ENCODE data around the gene AJAP1. TPM values are rescaled to one million over a fixed set of nuclear protein-coding genes. Genes with fewer than 3 reads are reported as not detected.

Gene AJAP1
- total RNA-seq, 1 experiment from 2014 or later, result not detected

DNA sequence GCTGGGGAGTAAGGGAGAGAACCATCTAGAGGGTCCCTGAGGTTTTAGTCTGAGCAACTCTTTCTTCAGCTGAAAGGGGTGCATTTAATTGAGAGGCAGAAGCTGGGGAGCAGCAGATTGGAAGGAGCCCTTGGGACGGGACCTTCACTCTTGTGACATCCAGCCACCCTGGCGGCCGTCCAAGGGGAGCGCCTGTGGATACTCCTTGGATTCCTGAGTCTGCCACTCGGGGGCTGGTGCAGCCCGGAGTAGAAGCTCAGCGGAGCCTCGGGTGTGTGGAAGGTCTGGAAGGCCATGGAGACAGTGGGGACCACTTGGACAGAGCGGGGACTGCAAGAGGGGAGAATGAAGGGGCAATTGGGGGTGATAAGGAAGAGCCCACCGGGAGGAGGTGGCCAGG, 68.7 kb downstream of the AJAP1 start:
- ChIA-PET POLR2A (no interaction called here), CTCF (no interaction called here)
- no TSS peak for BruUV-seq (replicated peaks)
- no peaks in the 10 kb centered on the region for H3K4me1 ChIP-seq (ENCODE audit: control insufficient read depth, insufficient read depth, low read length)
- TF ChIP-seq SIN3A (IDR thresholded peaks at IDR 0.05; ENCODE audit: borderline replicate concordance, insufficient read depth, low read depth, low read length), result no peak
- TF ChIP-seq, protein P1, sequence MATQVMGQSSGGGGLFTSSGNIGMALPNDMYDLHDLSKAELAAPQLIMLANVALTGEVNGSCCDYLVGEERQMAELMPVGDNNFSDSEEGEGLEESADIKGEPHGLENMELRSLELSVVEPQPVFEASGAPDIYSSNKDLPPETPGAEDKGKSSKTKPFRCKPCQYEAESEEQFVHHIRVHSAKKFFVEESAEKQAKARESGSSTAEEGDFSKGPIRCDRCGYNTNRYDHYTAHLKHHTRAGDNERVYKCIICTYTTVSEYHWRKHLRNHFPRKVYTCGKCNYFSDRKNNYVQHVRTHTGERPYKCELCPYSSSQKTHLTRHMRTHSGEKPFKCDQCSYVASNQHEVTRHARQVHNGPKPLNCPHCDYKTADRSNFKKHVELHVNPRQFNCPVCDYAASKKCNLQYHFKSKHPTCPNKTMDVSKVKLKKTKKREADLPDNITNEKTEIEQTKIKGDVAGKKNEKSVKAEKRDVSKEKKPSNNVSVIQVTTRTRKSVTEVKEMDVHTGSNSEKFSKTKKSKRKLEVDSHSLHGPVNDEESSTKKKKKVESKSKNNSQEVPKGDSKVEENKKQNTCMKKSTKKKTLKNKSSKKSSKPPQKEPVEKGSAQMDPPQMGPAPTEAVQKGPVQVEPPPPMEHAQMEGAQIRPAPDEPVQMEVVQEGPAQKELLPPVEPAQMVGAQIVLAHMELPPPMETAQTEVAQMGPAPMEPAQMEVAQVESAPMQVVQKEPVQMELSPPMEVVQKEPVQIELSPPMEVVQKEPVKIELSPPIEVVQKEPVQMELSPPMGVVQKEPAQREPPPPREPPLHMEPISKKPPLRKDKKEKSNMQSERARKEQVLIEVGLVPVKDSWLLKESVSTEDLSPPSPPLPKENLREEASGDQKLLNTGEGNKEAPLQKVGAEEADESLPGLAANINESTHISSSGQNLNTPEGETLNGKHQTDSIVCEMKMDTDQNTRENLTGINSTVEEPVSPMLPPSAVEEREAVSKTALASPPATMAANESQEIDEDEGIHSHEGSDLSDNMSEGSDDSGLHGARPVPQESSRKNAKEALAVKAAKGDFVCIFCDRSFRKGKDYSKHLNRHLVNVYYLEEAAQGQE (IDR thresholded peaks at IDR 0.05; ENCODE audit: insufficient read depth in 1 of 2, low read depth in 2 of 2, low read length in 1 of 2), result no peak
- intact Hi-C loops (cut with micrococcal nuclease; ENCODE audit: unreplicated experiment), result no loop called here
- no peaks in the 10 kb centered on the region; the same call in 1 of the 2 replicates for H3K27me3 ChIP-seq (ENCODE audit: control insufficient read depth, insufficient read depth, low read length)
- in situ Hi-C loops (cut with HindIII; ENCODE audit: low pct_unique_long_range_greater_than_20kb, low sequenced_read_pairs), result no loop called here
- H3K4me3 ChIP-seq (ENCODE audit: low read depth in 2 of 2, low read length in 2 of 2), result no peak overlapping the region
- H3K9me3 ChIP-seq (ENCODE audit: control insufficient read depth, insufficient read depth, low read depth, low read length), result no peaks in the 10 kb centered on the region
- ATAC-seq (no peak), DNase-seq (ENCODE audit: low read depth, low spot score) (no peak)
- no peak overlapping the region for H3K27ac ChIP-seq (ENCODE audit: low read length)
- H3K36me3 ChIP-seq (ENCODE audit: control insufficient read depth, insufficient read depth, low read length), result no peaks in the 10 kb centered on the region

DNA sequence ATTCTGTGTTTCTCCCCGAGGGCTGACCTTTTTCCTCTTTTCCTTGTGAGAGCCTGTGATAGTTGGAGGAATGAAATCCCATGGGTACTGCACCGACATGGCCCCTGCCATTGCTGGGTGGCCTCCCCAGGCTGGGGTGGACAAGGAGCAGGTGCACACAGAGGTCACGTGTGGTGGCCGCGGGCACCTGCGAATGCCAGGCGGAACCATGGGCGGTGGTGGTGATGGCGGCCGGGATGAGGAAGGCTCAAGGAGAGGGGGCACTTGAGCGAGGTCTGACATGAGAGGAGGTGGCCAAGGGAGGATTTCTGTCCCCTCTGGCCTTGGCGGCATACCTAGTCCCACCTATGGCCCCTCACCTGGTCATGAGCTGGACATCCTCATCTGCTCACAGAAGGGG, 69.6 kb downstream of the AJAP1 start:
- Histone ChIP-seq H3K4me1 (ENCODE audit: control insufficient read depth, insufficient read depth, low read length) (no peaks in the 10 kb centered on the region), H3K27me3 (ENCODE audit: control insufficient read depth, insufficient read depth, low read length) (no peaks in the 10 kb centered on the region), H3K36me3 (ENCODE audit: control insufficient read depth, insufficient read depth, low read length) (no peaks in the 10 kb centered on the region), H3K27ac (ENCODE audit: low read length) (no peak overlapping the region), H3K9me3 (ENCODE audit: control insufficient read depth, insufficient read depth, low read depth, low read length) (no peaks in the 10 kb centered on the region), H3K4me3 (ENCODE audit: low read depth in 2 of 2, low read length in 2 of 2) (no peak overlapping the region)
- intact Hi-C loops (cut with micrococcal nuclease; ENCODE audit: unreplicated experiment), result no loop called here
- DNase-seq (ENCODE audit: low read depth, low spot score) (no peak), ATAC-seq (no peak)
- BruUV-seq (replicated peaks), result no TSS peak
- in situ Hi-C loops (cut with HindIII; ENCODE audit: low pct_unique_long_range_greater_than_20kb, low sequenced_read_pairs), result no loop called here
- CTCF ChIA-PET, result no interaction called here
- POLR2A ChIA-PET, result no interaction called here
- no peak for TF ChIP-seq POLR2AphosphoS5 (IDR thresholded peaks at IDR 0.05; ENCODE audit: low read depth, low read length)
- TF ChIP-seq, protein P1 (IDR thresholded peaks at IDR 0.05; ENCODE audit: insufficient read depth in 1 of 2, low read depth in 2 of 2, low read length in 1 of 2), result no peak
- no peak for TF ChIP-seq TCF7L2 (IDR thresholded peaks at IDR 0.05; ENCODE audit: low read depth, low read length)
- TF ChIP-seq SIN3A (IDR thresholded peaks at IDR 0.05; ENCODE audit: borderline replicate concordance, insufficient read depth, low read depth, low read length), result no peak
- TF ChIP-seq, protein P2, sequence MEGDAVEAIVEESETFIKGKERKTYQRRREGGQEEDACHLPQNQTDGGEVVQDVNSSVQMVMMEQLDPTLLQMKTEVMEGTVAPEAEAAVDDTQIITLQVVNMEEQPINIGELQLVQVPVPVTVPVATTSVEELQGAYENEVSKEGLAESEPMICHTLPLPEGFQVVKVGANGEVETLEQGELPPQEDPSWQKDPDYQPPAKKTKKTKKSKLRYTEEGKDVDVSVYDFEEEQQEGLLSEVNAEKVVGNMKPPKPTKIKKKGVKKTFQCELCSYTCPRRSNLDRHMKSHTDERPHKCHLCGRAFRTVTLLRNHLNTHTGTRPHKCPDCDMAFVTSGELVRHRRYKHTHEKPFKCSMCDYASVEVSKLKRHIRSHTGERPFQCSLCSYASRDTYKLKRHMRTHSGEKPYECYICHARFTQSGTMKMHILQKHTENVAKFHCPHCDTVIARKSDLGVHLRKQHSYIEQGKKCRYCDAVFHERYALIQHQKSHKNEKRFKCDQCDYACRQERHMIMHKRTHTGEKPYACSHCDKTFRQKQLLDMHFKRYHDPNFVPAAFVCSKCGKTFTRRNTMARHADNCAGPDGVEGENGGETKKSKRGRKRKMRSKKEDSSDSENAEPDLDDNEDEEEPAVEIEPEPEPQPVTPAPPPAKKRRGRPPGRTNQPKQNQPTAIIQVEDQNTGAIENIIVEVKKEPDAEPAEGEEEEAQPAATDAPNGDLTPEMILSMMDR (IDR thresholded peaks at IDR 0.05), result no peak

Measured in Panc1 (cell line).